ENCODE results near the gene ACSS3. TPM values are rescaled to one million over a fixed set of nuclear protein-coding genes. Genes with fewer than 3 reads are reported as not detected.
"Not testable (repeated sequence)": the region's sequence is repeated elsewhere in the genome, so short reads cannot be mapped to it uniquely, and the experiment has no call there.

The ACSS3 gene
- total and polyA plus RNA-seq, 5 donors, result 11.7 to 29.8 (median 24.8) TPM

DNA sequence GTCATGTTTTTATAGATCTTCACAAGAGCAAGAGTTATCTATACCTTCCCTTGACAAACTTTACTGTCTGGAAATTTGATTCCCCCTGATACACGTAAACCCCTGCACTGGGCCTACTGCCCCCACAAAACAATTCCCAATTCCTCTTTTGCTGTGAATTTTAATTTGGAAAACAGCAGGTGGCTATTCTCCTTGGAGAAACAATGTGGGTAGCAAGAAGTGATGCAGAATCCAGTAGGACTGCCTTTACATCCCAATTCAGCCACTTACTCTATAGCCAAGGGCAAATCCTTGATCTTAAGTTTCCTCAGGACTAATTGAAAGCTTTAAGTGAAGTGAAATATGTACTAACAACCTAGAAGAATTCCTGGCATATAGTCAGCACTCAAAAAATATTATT is 129.3 kb downstream of the ACSS3 start:
- Histone ChIP-seq H3K27ac (ENCODE audit: low read length) (no peak overlapping the region), H3K4me1 (ENCODE audit: control insufficient read depth, insufficient read depth, low read length) (peaks cover 2% of the 10 kb centered on the region), H3K9me3 (ENCODE audit: control insufficient read depth, low read length) (no peaks in the 10 kb centered on the region), H3K27me3 (ENCODE audit: control insufficient read depth, insufficient read depth) (no peaks in the 10 kb centered on the region), H3K4me3 (ENCODE audit: low read length) (no peak overlapping the region)
- intact Hi-C loops (cut with DNase I), result no loop called here
- no peak for DNase-seq
- ATAC-seq, result no peak
- 93% methylated on average over 1 of the region's 1 CpG for WGBS

DNA sequence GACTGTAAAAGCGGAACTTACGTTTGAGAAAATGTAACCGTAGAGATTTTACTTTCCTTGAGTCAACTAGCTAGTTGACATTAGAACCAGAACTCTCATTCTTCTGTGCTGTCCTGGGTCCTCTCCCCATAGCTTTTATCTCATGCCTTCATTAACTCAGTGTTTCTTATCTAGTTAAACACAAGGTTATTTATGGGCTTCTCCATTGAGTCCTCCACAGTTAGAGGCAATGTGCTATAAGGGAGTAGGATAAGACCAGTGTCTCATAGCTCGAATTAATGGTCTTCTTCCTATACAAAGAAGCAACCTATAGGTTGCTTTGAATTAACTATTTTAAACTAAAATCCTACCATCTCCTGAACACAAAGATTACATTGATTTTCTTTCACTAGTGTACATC is 129.8 kb downstream of the ACSS3 start:
- WGBS, result 77% methylated on average over 4 of the region's 4 CpGs
- Histone ChIP-seq H3K27ac (ENCODE audit: low read length) (no peak overlapping the region), H3K9me3 (ENCODE audit: control insufficient read depth, low read length) (no peaks in the 10 kb centered on the region), H3K4me3 (ENCODE audit: low read length) (no peak overlapping the region), H3K27me3 (ENCODE audit: control insufficient read depth, insufficient read depth) (no peaks in the 10 kb centered on the region), H3K4me1 (ENCODE audit: control insufficient read depth, insufficient read depth, low read length) (peaks cover 2% of the 10 kb centered on the region)
- intact Hi-C loops (cut with DNase I), result no loop called here
- DNase-seq, result no peak
- ATAC-seq, result no peak

DNA sequence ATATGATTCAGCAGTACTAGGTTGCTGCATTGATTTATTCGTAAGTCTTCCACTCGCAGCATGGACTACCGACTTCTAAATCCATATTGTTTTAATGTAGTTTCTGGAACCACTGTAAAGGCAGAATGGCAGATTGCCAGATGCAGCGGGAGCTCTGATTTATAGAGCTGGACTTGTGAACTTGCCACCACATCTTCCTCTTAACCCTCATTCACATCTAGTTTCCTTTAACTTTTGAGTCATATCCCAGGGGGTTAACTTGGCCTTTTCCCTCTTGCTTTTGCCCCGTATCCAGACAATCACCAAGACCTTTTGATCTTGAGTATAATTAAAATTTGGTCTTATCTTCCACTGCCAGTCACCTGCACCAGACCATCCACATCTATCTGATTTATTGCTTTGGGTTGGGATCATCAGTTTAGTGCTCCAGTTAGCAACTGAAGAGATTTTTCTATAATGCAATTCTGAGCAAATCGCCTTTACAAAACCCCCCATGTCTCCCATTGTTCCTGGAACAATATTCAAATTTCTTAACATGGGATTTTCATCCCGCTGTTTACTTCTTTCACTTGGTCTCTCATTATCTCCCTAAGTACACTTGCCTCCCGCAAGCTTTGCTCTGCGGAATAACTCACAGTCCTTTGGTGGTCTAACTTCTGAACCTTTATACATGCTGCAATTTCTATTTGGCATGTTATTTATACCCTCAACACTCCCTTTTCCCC is 130.5 kb downstream of the ACSS3 start:
- Histone ChIP-seq H3K4me3 (ENCODE audit: low read length) (no peak overlapping the region), H3K27me3 (ENCODE audit: control insufficient read depth, insufficient read depth) (no peaks in the 10 kb centered on the region), H3K4me1 (ENCODE audit: control insufficient read depth, insufficient read depth, low read length) (no peaks in the 10 kb centered on the region), H3K27ac (ENCODE audit: low read length) (no peak overlapping the region), H3K9me3 (ENCODE audit: control insufficient read depth, low read length) (no peaks in the 10 kb centered on the region)
- WGBS, result 70% methylated on average over 9 of the region's 9 CpGs
- no peak for DNase-seq
- no peak for ATAC-seq
- intact Hi-C loops (cut with DNase I), result no loop called here

DNA sequence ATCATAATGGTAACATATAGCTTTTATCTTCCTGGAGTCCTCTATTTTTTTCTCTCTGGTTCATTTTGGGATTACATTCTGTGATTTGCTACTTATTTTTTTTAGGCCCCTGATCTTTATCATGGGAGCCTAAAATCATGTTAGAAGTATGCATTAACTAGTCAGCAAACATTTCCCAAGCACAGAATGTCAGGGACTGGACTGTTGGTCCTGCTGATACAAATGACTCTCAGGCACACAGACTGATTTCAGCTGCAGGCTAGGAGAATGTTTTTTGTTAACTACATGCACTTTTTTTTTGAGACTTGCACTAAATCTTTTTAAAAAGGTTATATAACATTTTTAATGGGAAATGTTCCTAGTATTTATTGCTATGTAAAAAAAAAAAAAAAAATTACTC is 131.1 kb downstream of the ACSS3 start:
- H3K27ac ChIP-seq (ENCODE audit: low read length), result no peak overlapping the region
- H3K9me3 ChIP-seq (ENCODE audit: control insufficient read depth, low read length), result no peaks in the 10 kb centered on the region
- no peak for ATAC-seq
- H3K27me3 ChIP-seq (ENCODE audit: control insufficient read depth, insufficient read depth), result no peaks in the 10 kb centered on the region
- no peak overlapping the region for H3K4me3 ChIP-seq (ENCODE audit: low read length)
- no peaks in the 10 kb centered on the region for H3K4me1 ChIP-seq (ENCODE audit: control insufficient read depth, insufficient read depth, low read length)
- DNase-seq, result no peak
- intact Hi-C loops (cut with DNase I), result no loop called here

DNA sequence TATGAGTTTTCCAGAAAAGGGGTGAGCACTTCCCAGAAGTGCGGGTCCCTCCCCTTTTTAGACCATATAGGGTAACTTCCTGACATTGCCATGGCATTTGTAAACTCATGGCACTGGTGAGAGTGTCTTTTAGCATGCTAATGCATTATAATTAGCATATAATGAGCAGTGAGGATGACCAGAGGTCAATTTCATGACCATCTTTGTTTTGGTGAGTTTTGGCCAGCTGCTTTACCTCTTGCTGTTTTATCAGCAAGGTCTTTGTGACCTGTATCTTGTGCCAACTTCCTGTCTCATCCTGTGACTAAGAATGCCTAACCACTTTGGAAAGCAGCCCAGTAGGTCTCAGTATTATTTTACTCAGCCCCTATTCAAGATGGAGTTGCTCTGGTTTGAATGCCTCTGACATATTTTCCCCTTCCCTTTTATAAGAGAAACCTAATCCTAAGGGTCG is 131.9 kb downstream of the ACSS3 start:
- H3K27me3 ChIP-seq (ENCODE audit: control insufficient read depth, insufficient read depth); H3K4me3 ChIP-seq (ENCODE audit: low read length); DNase-seq; H3K4me1 ChIP-seq (ENCODE audit: control insufficient read depth, insufficient read depth, low read length); H3K27ac ChIP-seq (ENCODE audit: low read length); intact Hi-C loops (cut with DNase I); H3K9me3 ChIP-seq (ENCODE audit: control insufficient read depth, low read length): not testable (repeated sequence)
- ATAC-seq, result peak; percentile 72 to 81
- WGBS, result 73% methylated on average over 2 of the region's 2 CpGs

DNA sequence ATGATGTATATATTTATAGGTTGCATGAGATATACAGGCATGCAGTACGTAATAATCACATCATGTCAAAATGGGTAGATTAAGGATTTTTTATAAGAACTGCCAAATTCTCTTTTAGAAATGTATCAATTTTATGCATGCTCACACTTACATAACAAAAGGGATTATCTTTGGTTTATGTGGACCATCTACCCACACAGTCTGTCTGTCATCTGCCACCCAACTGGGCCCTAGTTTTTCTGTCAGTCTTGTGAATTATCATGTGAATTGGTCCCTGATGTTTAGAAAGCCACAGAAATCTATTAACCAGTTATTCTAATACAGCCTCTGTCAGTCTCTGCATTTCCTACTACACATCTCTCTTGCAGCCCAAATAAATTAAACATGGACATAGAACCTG is 133.4 kb downstream of the ACSS3 start:
- 96% methylated on average over 1 of the region's 1 CpG for WGBS
- ATAC-seq (no peak), DNase-seq (no peak)
- H3K27me3 ChIP-seq (ENCODE audit: control insufficient read depth, insufficient read depth), result no peaks in the 10 kb centered on the region
- no peaks in the 10 kb centered on the region for H3K4me1 ChIP-seq (ENCODE audit: control insufficient read depth, insufficient read depth, low read length)
- no peak overlapping the region for H3K27ac ChIP-seq (ENCODE audit: low read length)
- no peaks in the 10 kb centered on the region for H3K9me3 ChIP-seq (ENCODE audit: control insufficient read depth, low read length)
- no peak overlapping the region for H3K4me3 ChIP-seq (ENCODE audit: low read length)
- intact Hi-C loops (cut with DNase I), result no loop called here

DNA sequence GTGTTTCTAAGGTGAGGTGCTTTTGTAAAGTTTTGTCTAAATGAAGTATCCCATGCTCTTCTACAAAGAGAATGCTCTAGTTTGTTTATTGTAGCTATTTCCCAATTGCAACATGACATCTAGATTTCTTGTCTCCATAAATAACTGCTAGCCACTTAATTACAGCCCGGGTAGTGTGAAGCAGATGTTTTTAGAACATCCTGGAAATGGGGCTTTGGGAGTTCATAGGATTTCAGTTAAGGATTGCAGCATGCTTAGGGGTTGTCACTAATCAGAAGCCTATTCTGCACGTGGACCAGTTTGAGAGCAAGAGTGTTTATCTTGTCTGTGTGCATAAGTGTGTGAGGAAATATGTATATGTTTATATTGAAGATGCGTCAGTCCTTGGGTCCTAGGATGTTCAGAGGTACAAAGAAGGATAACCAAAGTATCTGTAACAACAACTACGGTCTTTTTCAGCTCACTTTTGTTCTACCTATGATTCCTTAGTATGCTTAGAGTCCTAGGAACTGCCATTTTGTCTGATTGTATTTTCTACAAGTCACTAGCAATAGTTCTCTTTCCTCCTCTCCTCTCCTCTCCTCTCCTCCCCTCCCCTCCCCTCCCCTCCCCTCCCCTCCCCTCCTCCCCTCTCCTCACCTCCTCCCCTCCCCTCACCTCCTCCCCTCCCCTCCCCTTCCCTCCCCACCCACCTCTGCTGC is 135.3 kb downstream of the ACSS3 start:
- intact Hi-C loops (cut with DNase I), result no loop called here
- H3K9me3 ChIP-seq (ENCODE audit: control insufficient read depth, low read length), result no peaks in the 10 kb centered on the region
- no peak overlapping the region for H3K27ac ChIP-seq (ENCODE audit: low read length)
- no peak overlapping the region for H3K4me3 ChIP-seq (ENCODE audit: low read length)
- no peak for DNase-seq
- ATAC-seq, result no peak
- H3K27me3 ChIP-seq (ENCODE audit: control insufficient read depth, insufficient read depth), result no peaks in the 10 kb centered on the region
- WGBS, result 68% methylated on average over 4 of the region's 4 CpGs
- no peaks in the 10 kb centered on the region for H3K4me1 ChIP-seq (ENCODE audit: control insufficient read depth, insufficient read depth, low read length)

DNA sequence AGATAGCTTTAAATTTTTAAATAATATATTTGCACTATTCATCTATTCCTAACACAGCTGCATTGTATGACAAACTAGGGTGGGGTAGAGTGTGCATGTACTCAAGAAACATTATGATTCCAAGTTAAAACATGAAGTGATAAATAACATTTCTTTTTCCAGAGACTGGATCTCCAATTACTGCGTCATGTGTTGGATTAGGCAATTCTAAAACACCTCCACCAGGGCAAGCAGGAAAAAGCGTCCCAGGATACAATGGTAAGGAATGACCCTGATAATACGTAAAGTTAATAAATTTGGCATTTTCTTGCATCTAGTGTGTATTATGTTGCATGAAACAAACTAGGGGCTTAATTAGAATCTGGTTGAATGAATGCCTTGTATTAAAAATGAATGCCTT is 138.9 kb downstream of the ACSS3 start:
- Histone ChIP-seq H3K27ac (ENCODE audit: low read length) (no peak overlapping the region), H3K4me1 (ENCODE audit: control insufficient read depth, insufficient read depth, low read length) (no peaks in the 10 kb centered on the region), H3K27me3 (ENCODE audit: control insufficient read depth, insufficient read depth) (no peaks in the 10 kb centered on the region), H3K4me3 (ENCODE audit: low read length) (no peak overlapping the region), H3K9me3 (ENCODE audit: control insufficient read depth, low read length) (no peaks in the 10 kb centered on the region)
- DNase-seq, result no peak
- intact Hi-C loops (cut with DNase I), result no loop called here
- WGBS, result 92% methylated on average over 3 of the region's 3 CpGs
- no peak for ATAC-seq

DNA sequence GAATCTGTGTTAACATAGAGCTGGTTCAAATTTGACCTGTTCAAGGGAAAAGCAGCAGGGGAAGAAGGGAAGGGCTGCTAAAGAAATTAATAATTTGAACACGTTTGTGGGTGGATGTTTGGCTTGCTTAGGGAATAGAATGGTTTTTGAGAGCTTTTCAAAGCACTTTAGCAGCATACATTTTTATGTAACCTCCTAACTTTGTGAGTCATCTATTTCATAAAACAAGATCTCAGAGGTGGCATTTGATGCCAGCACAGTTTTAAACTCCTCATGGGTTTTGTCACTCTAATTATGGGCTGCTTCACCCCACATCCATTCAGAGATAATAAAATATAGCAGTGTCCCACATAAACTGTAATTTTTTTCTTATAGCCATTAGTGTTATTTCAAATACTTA is 143.8 kb downstream of the ACSS3 start:
- 32% methylated on average over 1 of the region's 1 CpG for WGBS
- Histone ChIP-seq H3K27ac (ENCODE audit: low read length) (no peak overlapping the region), H3K4me1 (ENCODE audit: control insufficient read depth, insufficient read depth, low read length) (peaks cover 1% of the 10 kb centered on the region), H3K27me3 (ENCODE audit: control insufficient read depth, insufficient read depth) (no peaks in the 10 kb centered on the region), H3K4me3 (ENCODE audit: low read length) (no peak overlapping the region), H3K9me3 (ENCODE audit: control insufficient read depth, low read length) (no peaks in the 10 kb centered on the region)
- intact Hi-C loops (cut with DNase I), result no loop called here
- ATAC-seq, result no peak
- no peak for DNase-seq

DNA sequence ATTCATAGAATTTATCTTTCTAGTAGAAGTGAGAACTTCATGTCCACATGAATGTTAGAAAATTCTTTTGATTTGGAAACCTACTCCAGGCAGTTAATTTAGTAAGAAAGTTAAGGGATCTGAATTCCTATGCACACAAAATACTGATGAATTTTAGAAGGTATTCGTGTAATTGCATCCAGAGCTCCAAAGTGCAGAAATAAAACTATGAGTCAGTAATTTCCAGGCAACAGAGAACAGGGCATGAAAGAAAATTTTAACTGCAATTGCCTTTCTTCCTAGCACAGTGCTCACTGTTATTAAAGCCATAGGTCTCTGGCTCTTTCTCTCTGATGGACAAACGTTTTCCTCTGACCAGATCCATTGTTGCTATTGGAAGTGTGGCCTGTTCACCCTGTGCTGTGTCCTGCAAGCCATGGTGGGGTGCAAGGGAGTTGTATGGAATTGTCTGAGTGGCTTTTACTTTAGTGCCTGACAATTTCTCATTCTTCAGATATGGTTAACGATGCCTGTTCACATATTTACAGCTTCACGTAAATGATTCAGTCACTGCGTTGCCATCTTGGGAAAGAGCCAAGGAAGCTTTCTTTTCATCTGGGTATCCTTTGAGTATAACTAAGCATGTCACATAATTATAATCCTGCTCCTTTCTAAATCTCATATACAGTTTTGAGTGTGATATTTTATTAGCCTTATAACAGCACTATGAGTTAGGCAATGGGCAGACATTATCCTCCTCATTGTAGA is 145.1 kb downstream of the ACSS3 start:
- 60% methylated on average over 5 of the region's 5 CpGs for WGBS
- no peak for DNase-seq
- H3K4me1 ChIP-seq (ENCODE audit: control insufficient read depth, insufficient read depth, low read length), result peaks cover 1% of the 10 kb centered on the region
- H3K4me3 ChIP-seq (ENCODE audit: low read length), result no peak overlapping the region
- no peak for ATAC-seq
- no peak overlapping the region for H3K27ac ChIP-seq (ENCODE audit: low read length)
- no peaks in the 10 kb centered on the region for H3K9me3 ChIP-seq (ENCODE audit: control insufficient read depth, low read length)
- intact Hi-C loops (cut with DNase I), result no loop called here
- no peaks in the 10 kb centered on the region for H3K27me3 ChIP-seq (ENCODE audit: control insufficient read depth, insufficient read depth)

DNA sequence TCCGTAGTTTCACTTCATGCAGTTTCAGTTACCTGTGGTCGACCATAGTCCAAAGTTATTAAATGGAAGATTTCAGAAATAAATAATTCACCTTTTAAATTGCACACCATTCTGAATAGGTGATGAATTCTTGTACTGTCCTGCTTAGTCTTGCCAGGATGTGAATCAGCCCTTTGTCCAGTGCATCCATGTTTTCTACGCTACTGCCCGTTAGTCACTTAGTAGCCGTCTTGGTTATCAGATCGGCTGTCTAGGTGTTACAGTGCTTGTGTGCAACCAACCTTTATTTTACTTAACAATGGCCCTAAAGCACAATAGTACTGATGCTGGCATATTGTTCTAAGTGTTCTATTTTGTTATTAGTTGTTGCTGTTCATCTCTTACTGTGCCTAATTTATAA is 146.7 kb downstream of the ACSS3 start:
- no peak for DNase-seq
- Histone ChIP-seq H3K4me3 (ENCODE audit: low read length) (no peak overlapping the region), H3K27me3 (ENCODE audit: control insufficient read depth, insufficient read depth) (no peaks in the 10 kb centered on the region), H3K27ac (ENCODE audit: low read length) (no peak overlapping the region), H3K9me3 (ENCODE audit: control insufficient read depth, low read length) (no peaks in the 10 kb centered on the region), H3K4me1 (ENCODE audit: control insufficient read depth, insufficient read depth, low read length) (peaks cover 1% of the 10 kb centered on the region)
- intact Hi-C loops (cut with DNase I), result no loop called here
- WGBS, result 92% methylated on average over 6 of the region's 6 CpGs
- ATAC-seq, result no peak

Measured in right cardiac atrium (tissue), 5 donors.